ENCODE measurements around the gene MOB3C.

DNA sequence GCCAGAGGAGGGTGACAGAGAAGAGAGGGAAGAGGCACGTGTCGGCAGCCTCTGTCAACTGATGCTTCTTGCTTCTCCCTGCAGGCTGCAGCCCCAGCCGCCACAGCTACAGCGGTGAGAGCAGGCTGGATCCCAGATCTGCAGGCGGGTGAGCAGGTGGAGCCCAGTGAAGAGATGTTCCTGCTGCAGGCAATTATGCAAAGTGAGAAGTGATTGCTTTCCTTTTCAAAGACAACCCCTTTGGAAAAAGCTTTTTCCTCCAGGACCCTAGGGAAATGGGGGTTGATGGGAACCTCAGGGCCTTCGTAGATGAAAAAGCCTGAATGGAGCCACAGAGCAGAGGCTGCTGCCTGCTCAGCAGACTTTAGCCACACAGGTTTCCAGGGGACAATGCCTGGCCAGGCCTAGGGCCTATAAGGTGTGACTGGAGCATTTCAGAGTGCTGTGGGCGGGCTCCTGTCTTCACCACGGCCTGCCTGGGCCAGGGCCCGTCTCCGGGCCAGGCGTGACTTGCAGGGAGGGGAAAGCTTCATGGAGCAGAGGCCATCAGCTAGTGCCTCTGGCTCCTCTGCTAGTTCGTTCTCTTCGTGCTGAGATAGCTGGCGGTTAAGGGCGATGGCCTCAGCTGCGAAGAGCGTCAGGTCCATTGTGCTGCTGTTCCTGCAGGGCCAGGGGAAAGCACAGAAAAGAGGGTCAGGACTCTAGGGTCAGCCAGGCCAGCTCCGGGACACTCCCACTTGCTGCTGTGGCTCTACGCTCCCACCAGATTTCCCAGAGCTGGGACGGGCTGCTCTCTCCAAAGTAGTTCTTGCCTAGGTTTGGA, 58.3 kb downstream of the MOB3C start:
- TF ChIP-seq, protein P1, sequence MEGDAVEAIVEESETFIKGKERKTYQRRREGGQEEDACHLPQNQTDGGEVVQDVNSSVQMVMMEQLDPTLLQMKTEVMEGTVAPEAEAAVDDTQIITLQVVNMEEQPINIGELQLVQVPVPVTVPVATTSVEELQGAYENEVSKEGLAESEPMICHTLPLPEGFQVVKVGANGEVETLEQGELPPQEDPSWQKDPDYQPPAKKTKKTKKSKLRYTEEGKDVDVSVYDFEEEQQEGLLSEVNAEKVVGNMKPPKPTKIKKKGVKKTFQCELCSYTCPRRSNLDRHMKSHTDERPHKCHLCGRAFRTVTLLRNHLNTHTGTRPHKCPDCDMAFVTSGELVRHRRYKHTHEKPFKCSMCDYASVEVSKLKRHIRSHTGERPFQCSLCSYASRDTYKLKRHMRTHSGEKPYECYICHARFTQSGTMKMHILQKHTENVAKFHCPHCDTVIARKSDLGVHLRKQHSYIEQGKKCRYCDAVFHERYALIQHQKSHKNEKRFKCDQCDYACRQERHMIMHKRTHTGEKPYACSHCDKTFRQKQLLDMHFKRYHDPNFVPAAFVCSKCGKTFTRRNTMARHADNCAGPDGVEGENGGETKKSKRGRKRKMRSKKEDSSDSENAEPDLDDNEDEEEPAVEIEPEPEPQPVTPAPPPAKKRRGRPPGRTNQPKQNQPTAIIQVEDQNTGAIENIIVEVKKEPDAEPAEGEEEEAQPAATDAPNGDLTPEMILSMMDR (conservative IDR thresholded peaks at IDR 0.05; ENCODE audit: low read length): no peak
- TF ChIP-seq EZH2phosphoT487 (IDR thresholded peaks at IDR 0.05; ENCODE audit: borderline replicate concordance, low read depth, low read length): no peak

Data from OCI-LY7 (cell line).